ENCODE measurements around the gene UCHL5.

Gene UCHL5

GRCh38 chr1:192977089-192977706, 82.0 kb downstream of the UCHL5 start:
- DNase-seq (ENCODE audit: low read depth) = no peak
- no peak overlapping the region for H3K4me3 ChIP-seq (ENCODE audit: low read depth, low read length)
- TF ChIP-seq CTCF (IDR thresholded peaks at IDR 0.05; ENCODE audit: low read depth, low read length, missing control alignments) = no peak

- DNase-seq (ENCODE audit: low read depth) = no peak
- no peak for TF ChIP-seq CTCF (IDR thresholded peaks at IDR 0.05; ENCODE audit: low read depth, low read length, missing control alignments)
- no peak overlapping the region for H3K4me3 ChIP-seq (ENCODE audit: low read depth, low read length)
These were observed 82.6 kb downstream of the UCHL5 start for GRCh38 chr1:192976576-192976975.

GRCh38 chr1:192974701-192975100, 84.5 kb downstream of the UCHL5 start:
- no peak for TF ChIP-seq CTCF (IDR thresholded peaks at IDR 0.05; ENCODE audit: low read depth, low read length, missing control alignments)
- no peak for DNase-seq (ENCODE audit: low read depth)
- H3K4me3 ChIP-seq (ENCODE audit: low read depth, low read length) = no peak overlapping the region

GRCh38 chr1:192973988-192974387, 85.2 kb downstream of the UCHL5 start:
- DNase-seq (ENCODE audit: low read depth) = no peak
- TF ChIP-seq CTCF (IDR thresholded peaks at IDR 0.05; ENCODE audit: low read depth, low read length, missing control alignments) = no peak
- no peak overlapping the region for H3K4me3 ChIP-seq (ENCODE audit: low read depth, low read length)

GRCh38 chr1:192973202-192973601, 86.0 kb downstream of the UCHL5 start:
- no peak overlapping the region for H3K4me3 ChIP-seq (ENCODE audit: low read depth, low read length)
- DNase-seq (ENCODE audit: low read depth) = no peak
- TF ChIP-seq CTCF (IDR thresholded peaks at IDR 0.05; ENCODE audit: low read depth, low read length, missing control alignments) = no peak

GRCh38 chr1:192969091-192969490, 90.1 kb downstream of the UCHL5 start:
- no peak for TF ChIP-seq CTCF (IDR thresholded peaks at IDR 0.05; ENCODE audit: low read depth, low read length, missing control alignments)
- no peak overlapping the region for H3K4me3 ChIP-seq (ENCODE audit: low read depth, low read length)
- DNase-seq (ENCODE audit: low read depth) = no peak

- H3K4me3 ChIP-seq (ENCODE audit: low read depth, low read length) = no peak overlapping the region
- no peak for TF ChIP-seq CTCF (IDR thresholded peaks at IDR 0.05; ENCODE audit: low read depth, low read length, missing control alignments)
- DNase-seq (ENCODE audit: low read depth) = no peak
These were observed 90.8 kb downstream of the UCHL5 start for GRCh38 chr1:192968323-192968722.
